ENCODE data around the gene LRRC14B.
"Not testable (repeated sequence)": the region's sequence is repeated elsewhere in the genome, so short reads cannot be mapped to it uniquely, and the experiment has no call there.

LRRC14B gene

GRCh38 chr5:160921-161802 lies 30.1 kb upstream of the LRRC14B start:
- DNase-seq, result no peak

GRCh38 chr5:161803-162110 lies 29.5 kb upstream of the LRRC14B start:
- no peak for DNase-seq

GRCh38 chr5:162190-162564 lies 29.1 kb upstream of the LRRC14B start:
- DNase-seq, result no peak

GRCh38 chr5:162565-163337 lies 28.5 kb upstream of the LRRC14B start:
- DNase-seq, result no peak

- no peak for DNase-seq
Observed at GRCh38 chr5:163338-163620, 28.0 kb upstream of the LRRC14B start.

GRCh38 chr5:163841-164240 lies 27.5 kb upstream of the LRRC14B start:
- DNase-seq, result no peak

GRCh38 chr5:164244-164643 lies 27.1 kb upstream of the LRRC14B start:
- no peak for DNase-seq

GRCh38 chr5:164783-165182 lies 26.5 kb upstream of the LRRC14B start:
- not testable (repeated sequence) for DNase-seq

- no peak for DNase-seq
Observed at GRCh38 chr5:166441-167372, 24.6 kb upstream of the LRRC14B start.

GRCh38 chr5:167511-167910 lies 23.8 kb upstream of the LRRC14B start:
- no peak for DNase-seq

GRCh38 chr5:167982-168660 lies 23.2 kb upstream of the LRRC14B start:
- DNase-seq, result no peak

- peak; percentile 51 to 60 for DNase-seq
Observed at GRCh38 chr5:169071-169727, 22.1 kb upstream of the LRRC14B start.

- DNase-seq, result no peak
Observed at GRCh38 chr5:169728-170094, 21.6 kb upstream of the LRRC14B start.

- no peak for DNase-seq
Observed at GRCh38 chr5:170971-171800, 20.1 kb upstream of the LRRC14B start.

- no peak for DNase-seq
Observed at GRCh38 chr5:171801-172331, 19.4 kb upstream of the LRRC14B start.

GRCh38 chr5:172421-172820 lies 18.9 kb upstream of the LRRC14B start:
- DNase-seq, result no peak

- DNase-seq, result no peak
Observed at GRCh38 chr5:172841-173251, 18.4 kb upstream of the LRRC14B start.

GRCh38 chr5:173392-174290 lies 17.7 kb upstream of the LRRC14B start:
- no peak for DNase-seq

GRCh38 chr5:174291-174600 lies 17.0 kb upstream of the LRRC14B start:
- DNase-seq, result no peak

- no peak for DNase-seq
Observed at GRCh38 chr5:174876-175465, 16.3 kb upstream of the LRRC14B start.

Data from inflammatory macrophage treated with lipopolysaccharide for 1 hour (primary cell).